T-helper 2 cell treated with Interferon-gamma antibody and Interleukin-4, amounts not matched to agents 5 μg/mL and 100 μg/mL, for 36 hours (primary cell): ENCODE measurements around the gene CDC25C.
A peak's percentile ranks its signal among the peaks of the same experiment; 100 is the strongest.
"Not testable (repeated sequence)": the region's sequence is repeated elsewhere in the genome, so short reads cannot be mapped to it uniquely, and the experiment has no call there.

Experiments used
- DNase-seq: peaks from one replicate; pipeline ENCODE4 v3.0.0; 2021; ENCODE audit warnings: low spot score
- H3K27ac Mint-ChIP-seq: one replicate; pipeline ENCODE4 v1.8.0; 2021; ENCODE audit warnings: mild to moderate bottlenecking, mixed read lengths
- H3K27me3 Mint-ChIP-seq: one replicate; pipeline ENCODE4 v1.8.0; 2021; ENCODE audit warnings: low read depth, mixed read lengths
- H3K36me3 Mint-ChIP-seq: one replicate; pipeline ENCODE4 v1.8.0; 2021; ENCODE audit warnings: low read depth, mixed read lengths
- H3K4me1 Mint-ChIP-seq: one replicate; pipeline ENCODE4 v1.8.0; 2021; ENCODE audit warnings: low read depth, mixed read lengths
- H3K4me3 Mint-ChIP-seq: one replicate; pipeline ENCODE4 v1.8.0; 2022; ENCODE audit warnings: mild to moderate bottlenecking, moderate library complexity, mixed read lengths
- H3K9me3 Mint-ChIP-seq: one replicate; pipeline ENCODE4 v1.8.0; 2021; ENCODE audit warnings: mixed read lengths

The CDC25C gene

DNA sequence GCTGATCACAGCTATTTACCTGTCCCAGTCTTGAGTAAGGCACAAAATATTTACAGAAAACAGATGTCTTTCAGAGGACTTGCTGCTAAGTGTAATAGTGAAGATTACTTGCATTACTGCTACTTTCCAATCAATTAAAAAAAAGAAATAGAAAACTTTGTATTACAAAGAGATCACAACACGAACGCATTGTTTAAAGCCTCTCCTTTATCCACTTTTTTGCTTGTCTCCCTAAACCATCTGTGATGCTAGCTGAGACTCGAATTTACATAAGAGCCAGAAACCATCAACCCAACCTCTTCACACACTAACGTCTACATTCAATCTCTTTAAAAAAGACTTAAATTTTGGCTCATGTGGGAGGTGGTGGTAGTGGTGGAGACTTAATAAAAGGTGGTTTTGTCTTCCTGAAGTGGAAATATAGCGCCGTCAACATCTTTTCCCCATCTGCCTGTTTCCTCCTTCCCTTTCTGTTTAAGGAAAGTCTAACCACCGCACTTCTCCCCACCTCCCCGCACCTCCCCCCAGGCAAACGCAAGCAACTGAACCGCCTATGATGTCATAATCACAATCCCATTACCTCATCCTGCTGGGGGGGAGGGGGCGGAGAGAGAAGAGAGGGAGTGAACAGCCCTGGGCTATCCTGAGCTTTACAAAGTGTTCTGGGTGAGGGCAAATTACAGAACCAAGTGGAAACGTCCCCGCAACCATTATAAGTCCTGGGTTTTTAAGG is 5.5 kb upstream of the CDC25C start:
- Mint-ChIP-seq H3K36me3 (peaks cover 9% of the 10 kb centered on the region), H3K27ac (peak overlapping the region; percentile 98), H3K9me3 (no peaks in the 10 kb centered on the region), H3K27me3 (no peaks in the 10 kb centered on the region), H3K4me3 (peak overlapping the region; percentile 93), H3K4me1 (peaks cover 33% of the 10 kb centered on the region)
- peak; percentile 76 for DNase-seq

DNA sequence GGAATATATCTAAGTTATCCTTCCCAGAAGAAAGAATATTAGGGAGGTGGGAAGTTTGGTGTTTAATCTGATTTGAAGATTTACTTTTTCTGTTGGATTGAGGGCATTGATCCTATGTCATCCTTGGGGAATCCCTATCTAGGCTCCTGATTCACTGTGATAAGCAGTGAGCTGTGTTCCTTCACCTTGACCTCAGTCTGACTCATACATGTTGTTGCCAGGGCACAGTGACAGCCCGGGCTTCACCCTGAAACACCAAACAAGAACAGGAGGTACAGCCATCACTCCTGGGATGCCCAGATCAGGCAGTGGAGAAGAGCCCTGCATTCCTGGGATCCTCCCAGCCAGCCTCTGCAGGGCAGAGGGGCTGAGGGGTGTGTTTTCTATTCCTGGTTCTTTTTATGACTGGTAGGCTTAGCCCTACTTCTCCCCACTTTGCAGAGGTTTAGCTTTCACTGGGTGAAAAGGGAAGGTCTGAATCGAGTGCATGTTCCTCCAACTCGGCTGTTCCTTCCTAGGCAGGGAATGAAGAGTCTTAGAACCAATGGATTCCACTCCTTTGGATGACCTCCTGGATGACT is 3.4 kb upstream of the CDC25C start:
- H3K27ac Mint-ChIP-seq = no peak overlapping the region
- DNase-seq = no peak

DNA sequence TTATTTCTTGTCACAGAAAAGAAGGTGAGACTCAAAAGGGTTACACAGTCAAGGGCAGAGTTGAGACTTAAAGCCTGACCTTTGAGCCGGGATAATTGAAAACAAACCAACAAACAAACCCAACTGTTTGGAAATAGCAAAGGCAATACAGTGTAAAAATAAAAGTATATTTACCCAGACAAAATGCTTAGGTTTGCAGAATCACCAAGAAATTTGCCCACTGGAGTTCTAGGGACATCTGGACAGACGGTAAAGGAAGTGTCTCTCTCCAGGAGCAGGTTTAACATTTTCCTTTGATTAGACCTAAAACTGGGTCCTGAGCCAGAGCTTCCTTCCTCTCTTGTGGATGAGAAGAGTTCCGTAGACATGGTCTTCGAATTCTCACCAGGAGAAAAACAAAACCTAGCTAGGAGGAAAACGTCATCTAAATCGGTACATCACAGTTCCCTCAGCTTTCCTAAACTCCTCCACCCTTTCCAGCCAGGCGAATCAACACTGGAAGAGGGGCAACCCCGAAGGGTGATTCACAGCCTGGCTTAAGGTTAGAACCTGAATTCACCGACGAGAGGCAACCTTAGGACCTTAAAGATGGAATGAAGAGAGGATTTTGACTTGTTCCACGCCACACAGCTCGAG is 673 bp downstream of the CDC25C start:
- Mint-ChIP-seq H3K27me3 (no peaks in the 10 kb centered on the region), H3K27ac (peak overlapping the region; percentile 89), H3K4me1 (peaks cover 26% of the 10 kb centered on the region), H3K36me3 (peaks cover 6% of the 10 kb centered on the region), H3K4me3 (peak overlapping the region; percentile 88), H3K9me3 (no peaks in the 10 kb centered on the region)
- no peak for DNase-seq

More for the DNA sequence above, 3.4 kb upstream of the CDC25C start:
- peaks cover 1% of the 10 kb centered on the region for H3K36me3 Mint-ChIP-seq
- no peaks in the 10 kb centered on the region for H3K9me3 Mint-ChIP-seq
- H3K4me3 Mint-ChIP-seq = no peak overlapping the region
- H3K27me3 Mint-ChIP-seq = no peaks in the 10 kb centered on the region
- peaks cover 41% of the 10 kb centered on the region for H3K4me1 Mint-ChIP-seq

DNA sequence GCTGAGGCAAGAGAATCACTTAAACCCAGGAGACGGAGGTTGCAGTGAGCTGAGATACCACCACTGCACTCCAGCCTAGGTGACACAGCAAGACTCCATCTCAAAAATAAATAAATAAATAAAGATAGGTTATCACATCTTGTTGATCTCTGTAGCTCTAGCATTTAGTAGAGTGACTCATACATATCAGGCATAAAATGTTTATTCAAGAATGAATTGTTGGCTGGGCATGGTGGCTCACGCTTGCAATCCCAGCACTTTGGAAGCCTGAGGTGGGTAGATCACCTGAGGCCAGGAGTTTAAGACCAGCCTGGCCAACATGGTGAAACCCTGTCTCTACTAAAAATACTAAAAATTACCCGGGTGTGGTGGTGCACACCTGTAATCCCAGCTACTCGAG is 13.4 kb downstream of the CDC25C start:
- H3K27ac Mint-ChIP-seq, H3K27me3 Mint-ChIP-seq, DNase-seq, H3K9me3 Mint-ChIP-seq, H3K4me3 Mint-ChIP-seq, H3K4me1 Mint-ChIP-seq: not testable (repeated sequence)
- H3K36me3 Mint-ChIP-seq = peaks cover 14% of the 10 kb centered on the region

DNA sequence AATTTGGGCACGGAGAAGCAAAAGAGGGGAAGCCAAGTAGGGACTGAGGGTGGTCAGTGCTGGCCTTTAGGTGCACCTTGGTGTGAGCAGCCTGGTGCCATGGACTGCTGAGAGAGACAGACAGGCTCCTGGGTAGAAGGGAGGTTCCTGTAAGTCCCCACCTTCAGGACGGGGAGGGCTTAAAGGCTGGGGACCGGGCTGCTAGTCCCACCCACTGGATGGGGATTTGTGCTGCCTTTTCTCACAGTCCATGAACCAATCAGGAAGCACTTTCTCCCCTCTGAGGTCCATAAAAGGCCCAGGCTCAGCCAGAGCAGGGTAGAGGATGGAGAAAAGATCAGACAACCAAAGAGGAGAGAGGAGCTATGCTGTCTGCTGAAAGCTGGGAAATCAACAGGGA is 15.2 kb downstream of the CDC25C start:
- H3K27ac Mint-ChIP-seq = no peak overlapping the region
- H3K4me3 Mint-ChIP-seq = no peak overlapping the region
- H3K4me1 Mint-ChIP-seq = no peaks in the 10 kb centered on the region
- H3K36me3 Mint-ChIP-seq = peaks cover 28% of the 10 kb centered on the region
- no peak for DNase-seq
- no peaks in the 10 kb centered on the region for H3K27me3 Mint-ChIP-seq
- no peaks in the 10 kb centered on the region for H3K9me3 Mint-ChIP-seq

DNA sequence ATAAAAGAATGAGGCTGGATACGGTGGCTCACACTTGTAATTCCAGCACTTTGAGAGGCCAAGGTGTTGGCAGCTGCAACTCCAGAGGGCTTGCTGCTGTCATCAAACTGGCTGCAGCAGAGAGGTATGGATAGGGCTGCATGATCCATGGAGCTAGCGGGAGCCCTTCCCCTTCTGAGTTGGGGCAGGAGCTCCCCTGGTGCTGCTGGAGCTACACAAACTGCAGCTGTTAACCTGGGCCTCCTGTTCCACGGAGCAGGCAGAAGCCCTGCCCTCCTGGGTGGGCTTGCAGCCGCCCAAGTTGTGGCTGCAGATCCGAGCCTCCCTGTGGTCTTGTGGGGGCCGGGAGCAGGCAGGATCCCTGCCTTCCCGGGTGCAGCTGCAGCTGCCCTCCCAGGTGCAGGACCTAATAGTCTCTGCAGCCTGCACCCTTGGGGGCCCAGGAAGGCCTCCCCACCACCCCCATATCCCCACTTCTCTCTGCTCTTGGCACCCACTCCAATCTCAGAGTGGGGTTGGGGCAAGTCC is 15.8 kb downstream of the CDC25C start:
- Mint-ChIP-seq H3K27ac (no peak overlapping the region), H3K4me3 (no peak overlapping the region), H3K9me3 (no peaks in the 10 kb centered on the region), H3K4me1 (no peaks in the 10 kb centered on the region), H3K36me3 (peaks cover 26% of the 10 kb centered on the region), H3K27me3 (no peaks in the 10 kb centered on the region)
- DNase-seq = no peak

DNA sequence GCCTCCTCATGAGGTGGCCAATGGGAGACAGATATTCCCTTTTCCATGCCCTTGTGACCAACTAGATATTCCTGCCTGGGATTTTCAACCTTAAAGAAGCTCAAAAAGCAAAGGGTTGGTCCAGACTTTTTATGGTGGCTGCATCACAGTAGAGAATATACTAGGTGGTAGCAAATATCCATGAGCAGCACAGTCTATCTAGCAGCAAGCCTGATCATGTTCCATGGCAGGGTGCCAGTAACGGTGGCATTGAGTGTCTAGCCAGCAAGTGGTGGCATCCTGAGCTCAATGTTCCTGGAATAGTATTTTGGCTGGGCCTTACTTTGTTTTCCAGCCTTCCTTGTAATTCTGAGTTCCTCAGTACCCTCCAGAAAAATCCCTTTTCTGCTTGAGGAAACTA is 25.8 kb downstream of the CDC25C start:
- Mint-ChIP-seq H3K4me3 (no peak overlapping the region), H3K9me3 (no peaks in the 10 kb centered on the region)
- DNase-seq = no peak

DNA sequence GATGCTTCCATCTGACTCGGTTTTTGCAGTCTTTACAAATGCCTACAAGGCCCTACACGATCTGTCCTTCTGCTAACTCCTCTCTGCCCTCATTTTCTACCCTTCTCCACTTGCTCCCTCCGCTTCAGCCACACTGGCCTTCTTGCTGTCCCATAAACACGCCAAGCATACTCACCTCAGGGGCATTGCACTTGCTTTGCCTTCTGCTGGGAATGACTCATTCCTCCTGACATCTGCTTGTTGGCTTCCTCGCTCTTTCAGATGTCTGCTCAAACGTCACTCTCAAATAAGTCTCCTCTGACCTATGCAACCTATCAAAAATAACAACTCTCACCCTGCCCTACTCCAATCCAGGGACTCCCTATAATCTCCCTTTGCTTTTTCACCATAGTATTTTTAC is 28.2 kb downstream of the CDC25C start:
- Mint-ChIP-seq H3K27me3 (no peaks in the 10 kb centered on the region), H3K4me3 (no peak overlapping the region), H3K27ac (no peak overlapping the region), H3K4me1 (peaks cover 2% of the 10 kb centered on the region), H3K36me3 (peaks cover 14% of the 10 kb centered on the region), H3K9me3 (no peaks in the 10 kb centered on the region)
- DNase-seq = no peak

More for the DNA sequence above, 25.8 kb downstream of the CDC25C start:
- Mint-ChIP-seq H3K4me1 (peaks cover 2% of the 10 kb centered on the region), H3K27me3 (no peaks in the 10 kb centered on the region), H3K27ac (no peak overlapping the region), H3K36me3 (peaks cover 12% of the 10 kb centered on the region)

DNA sequence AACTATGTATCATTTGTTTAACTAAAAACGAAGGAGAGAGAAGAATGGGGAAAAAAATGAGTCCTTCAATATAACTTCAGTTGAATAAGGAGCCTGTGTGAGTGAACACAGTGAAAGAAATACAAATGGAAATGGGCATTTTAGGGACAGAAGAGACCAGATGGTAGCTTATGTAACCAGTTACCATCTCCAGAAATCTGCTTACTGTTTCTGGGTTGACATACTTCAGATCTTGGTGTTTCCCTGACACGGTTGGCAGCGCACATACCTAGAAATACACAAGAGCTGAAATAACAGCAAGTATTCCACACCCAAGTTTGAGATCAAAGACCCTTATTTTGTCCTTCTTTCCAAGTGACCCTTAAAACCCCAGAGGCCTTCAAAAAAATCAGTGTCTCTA is 42.3 kb downstream of the CDC25C start:
- H3K4me1 Mint-ChIP-seq = no peaks in the 10 kb centered on the region
- no peaks in the 10 kb centered on the region for H3K27me3 Mint-ChIP-seq
- H3K27ac Mint-ChIP-seq = no peak overlapping the region
- H3K36me3 Mint-ChIP-seq = peaks cover 12% of the 10 kb centered on the region
- H3K4me3 Mint-ChIP-seq = no peak overlapping the region
- DNase-seq = no peak
- H3K9me3 Mint-ChIP-seq = no peaks in the 10 kb centered on the region

DNA sequence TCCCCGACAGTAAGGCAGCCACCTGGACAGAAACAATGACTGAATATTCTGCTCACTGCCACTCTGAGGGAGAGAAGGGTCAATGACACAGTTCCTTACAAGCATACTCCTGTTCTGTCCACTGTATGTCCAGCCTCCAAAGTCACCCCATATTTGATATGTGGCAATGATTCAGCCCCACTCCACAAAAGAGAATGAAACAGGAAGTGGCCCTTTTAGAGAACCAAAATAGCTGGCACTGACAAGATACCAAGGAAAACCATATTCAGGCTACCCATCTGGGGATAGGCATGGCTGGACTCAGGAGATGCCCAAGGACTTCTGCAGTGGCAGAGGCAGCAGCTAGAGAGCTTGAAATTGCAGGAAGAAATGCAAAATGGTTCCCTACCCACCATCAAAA is 44.4 kb downstream of the CDC25C start:
- Mint-ChIP-seq H3K36me3 (peaks cover 12% of the 10 kb centered on the region), H3K4me1 (no peaks in the 10 kb centered on the region), H3K9me3 (no peaks in the 10 kb centered on the region), H3K27ac (no peak overlapping the region), H3K4me3 (no peak overlapping the region), H3K27me3 (no peaks in the 10 kb centered on the region)
- DNase-seq = no peak

DNA sequence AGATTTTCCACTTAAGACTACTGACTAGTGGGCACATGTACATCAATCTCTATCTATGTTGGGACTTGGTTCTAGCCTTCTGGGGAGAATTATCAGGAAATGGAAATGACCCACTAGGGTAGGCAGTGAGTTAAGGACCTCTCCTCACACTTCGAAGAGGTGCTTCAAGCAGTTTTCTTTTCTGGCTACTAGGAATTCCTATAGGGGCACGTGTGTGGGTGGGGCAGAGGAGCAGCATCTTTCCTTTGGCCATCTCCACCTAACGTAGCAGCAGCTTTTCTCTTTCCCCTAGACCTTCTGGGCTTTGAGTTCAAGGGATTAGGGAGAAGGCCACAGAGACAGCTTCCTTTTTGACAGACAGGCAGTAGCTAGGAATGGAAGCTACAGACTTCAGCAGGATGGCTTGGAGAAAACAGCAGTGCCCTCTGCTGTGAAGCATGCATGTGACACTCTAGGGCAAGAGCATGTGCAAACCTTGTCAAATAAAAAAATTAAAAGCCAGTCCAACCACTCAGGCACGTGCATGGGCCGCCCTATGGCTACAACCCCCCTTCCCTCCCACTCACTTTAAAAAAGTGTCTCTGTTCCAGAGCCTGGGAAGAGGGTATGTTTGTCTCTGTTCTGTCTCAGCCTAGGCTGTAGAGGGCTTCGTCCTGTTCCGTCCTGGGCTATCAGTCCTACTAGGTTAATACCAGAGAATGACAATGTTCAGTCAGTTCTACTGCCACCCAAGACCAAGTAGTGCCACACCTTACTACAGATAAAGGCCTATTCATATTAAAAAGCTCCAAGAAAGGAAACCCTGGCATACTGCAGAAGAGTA is 48.5 kb downstream of the CDC25C start:
- Mint-ChIP-seq H3K27me3 (no peaks in the 10 kb centered on the region), H3K4me3 (no peak overlapping the region), H3K27ac (no peak overlapping the region), H3K4me1 (no peaks in the 10 kb centered on the region), H3K36me3 (peaks cover 6% of the 10 kb centered on the region), H3K9me3 (no peaks in the 10 kb centered on the region)
- DNase-seq = no peak

DNA sequence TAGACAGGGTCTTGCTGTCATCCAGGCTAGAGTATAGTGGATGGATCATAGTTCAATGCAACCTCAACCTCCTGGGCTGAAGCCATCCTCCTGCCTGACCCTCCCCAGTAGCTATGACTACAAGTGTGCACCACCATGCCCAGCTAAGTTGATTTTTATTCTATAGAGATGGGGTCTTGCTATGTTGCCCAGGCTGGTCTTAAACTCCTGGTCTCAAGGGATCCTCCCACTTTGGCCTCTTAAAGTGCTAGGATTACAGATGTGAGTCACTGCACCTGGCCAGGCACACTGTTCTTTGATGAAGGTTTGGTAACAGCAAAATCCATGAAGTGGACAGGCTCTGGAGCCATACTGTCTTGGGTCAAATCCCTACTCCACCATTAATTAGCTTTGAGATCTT is 50.7 kb downstream of the CDC25C start:
- Mint-ChIP-seq H3K36me3 (peaks cover 4% of the 10 kb centered on the region), H3K9me3 (no peaks in the 10 kb centered on the region), H3K4me3 (no peak overlapping the region), H3K27me3 (no peaks in the 10 kb centered on the region), H3K27ac (no peak overlapping the region), H3K4me1 (no peaks in the 10 kb centered on the region)
- no peak for DNase-seq

DNA sequence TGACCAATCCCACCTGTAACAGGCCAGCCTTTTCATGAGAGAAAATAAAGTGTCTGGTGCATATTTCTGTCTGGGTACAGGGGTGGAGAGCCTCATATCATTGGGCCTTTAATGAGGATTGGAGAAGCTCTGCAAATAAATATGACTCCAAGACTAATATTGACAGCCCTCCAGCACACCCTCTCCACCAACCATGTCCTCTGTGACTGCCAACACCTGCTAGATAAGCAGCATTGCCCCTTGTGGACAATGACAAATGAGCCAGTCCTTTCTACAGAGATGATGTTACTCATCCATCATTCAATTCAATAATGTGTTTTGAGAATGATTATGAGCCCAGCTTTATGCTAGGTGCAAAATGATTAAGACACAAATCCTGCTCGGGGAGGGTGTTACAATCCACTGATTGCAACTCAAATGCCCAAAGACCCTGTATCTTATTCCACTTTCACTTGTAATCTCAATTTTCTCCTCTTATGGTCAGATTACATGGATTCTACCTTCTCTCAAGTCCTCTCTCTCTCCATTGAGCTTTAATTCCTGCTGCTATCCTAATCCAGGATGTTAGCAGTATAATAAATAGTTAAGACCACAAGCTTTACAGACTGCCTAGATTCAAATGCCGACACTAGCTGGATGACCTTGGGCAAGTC is 55.1 kb downstream of the CDC25C start:
- Mint-ChIP-seq H3K36me3 (no peaks in the 10 kb centered on the region), H3K4me3 (no peak overlapping the region), H3K27ac (no peak overlapping the region), H3K4me1 (peaks cover 6% of the 10 kb centered on the region), H3K9me3 (no peaks in the 10 kb centered on the region), H3K27me3 (peaks cover 28% of the 10 kb centered on the region)
- no peak for DNase-seq
